SW480 (cell line): ENCODE results near the gene YBX1.
A peak's percentile ranks its signal among the peaks of the same experiment; 100 is the strongest.

Experiments used
- DNase-seq: peaks from one replicate; pipeline ENCODE4 v3.0.0-alpha.2; 2016; ENCODE audit warnings: low spot score

The YBX1 gene

GRCh38 chr1:42735477-42736105 is 53.4 kb downstream of the YBX1 start:
- DNase-seq, result no peak

GRCh38 chr1:42736152-42736551 is 53.9 kb downstream of the YBX1 start:
- no peak for DNase-seq

DNA sequence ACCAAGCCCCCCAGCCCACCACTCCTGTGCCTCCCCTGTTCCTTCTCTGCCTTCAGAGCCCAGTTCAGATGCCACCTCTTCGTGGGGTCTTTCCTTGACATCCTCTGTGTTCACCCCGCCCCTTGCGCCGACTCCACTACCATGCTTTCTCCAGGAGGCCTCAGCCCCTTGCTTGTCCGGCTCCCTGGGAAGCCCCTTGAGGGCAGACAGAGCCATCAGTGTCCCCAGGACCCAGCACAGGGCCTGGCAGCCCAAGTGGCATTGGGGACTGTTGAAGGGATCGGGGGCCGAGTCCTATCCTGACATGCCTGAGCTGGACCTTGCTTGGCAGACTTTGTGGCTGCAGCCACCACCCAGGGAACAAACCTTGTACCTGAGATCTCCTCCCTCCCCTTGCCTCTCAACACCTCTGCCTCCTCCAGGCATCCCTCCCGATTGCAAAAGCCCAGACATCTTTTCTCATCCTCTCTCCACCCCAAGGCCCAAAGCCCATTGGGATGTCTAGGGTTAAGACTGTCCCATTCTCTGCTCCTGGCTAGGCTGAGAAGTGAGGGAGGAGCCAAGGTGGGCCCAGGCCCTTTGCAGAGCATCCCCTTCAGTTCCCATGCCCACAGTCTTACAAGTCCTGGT is 54.5 kb downstream of the YBX1 start:
- DNase-seq, result no peak

DNA sequence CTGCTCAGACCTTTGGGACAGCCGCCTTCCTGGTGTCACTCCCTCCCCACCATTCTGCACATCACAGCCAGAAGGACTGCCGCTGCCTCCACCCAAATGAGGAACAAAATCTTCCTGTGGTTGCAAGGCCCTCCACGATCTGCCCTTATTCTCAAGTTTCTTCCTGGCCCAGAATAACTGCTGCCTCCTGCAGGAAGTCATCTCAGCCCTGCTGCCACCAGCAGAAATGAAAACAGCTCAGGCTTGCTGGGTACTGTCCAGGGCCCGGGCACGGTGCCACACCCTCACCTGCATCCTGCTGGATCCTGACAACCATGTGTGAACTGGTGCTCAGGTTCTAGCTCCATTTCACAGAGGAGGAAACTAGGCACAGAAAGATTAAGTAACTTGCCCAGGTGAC is 55.0 kb downstream of the YBX1 start:
- DNase-seq, result no peak

DNA sequence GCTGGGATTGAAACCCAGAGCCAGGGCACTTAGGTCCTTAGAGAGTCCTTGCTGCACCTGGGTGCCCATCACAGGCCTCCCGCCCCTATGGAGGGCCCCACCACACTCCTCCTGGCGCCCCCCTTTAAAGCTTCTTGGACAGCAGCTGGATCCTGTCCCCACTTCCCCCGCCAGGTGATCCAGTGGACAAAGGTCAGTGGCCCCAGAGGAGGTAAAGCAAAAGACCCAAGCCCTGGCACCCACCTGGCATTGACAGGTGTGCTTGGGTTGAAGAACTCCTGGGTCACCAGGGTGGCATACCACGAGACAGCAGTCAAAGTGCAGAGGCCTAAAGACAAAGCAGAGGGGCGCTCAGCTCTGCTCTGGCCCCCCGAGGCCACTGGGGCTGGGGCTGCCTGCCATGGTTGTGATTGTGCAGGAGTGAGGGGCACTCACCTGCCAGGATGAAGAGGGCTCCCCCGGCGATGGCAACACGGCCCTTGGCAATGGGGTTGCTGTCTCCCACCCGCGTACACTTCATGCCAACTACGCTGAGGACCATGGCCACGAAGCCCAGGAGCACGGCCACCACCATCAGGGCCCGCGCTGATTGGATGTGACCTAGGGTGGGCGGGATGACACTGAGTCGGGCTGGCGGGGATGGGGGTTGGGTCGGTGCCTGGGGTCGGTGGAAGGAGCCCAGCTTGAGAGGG is 55.9 kb downstream of the YBX1 start:
- DNase-seq, result no peak

- DNase-seq, result no peak
Observed at GRCh38 chr1:42738678-42739226, 56.5 kb downstream of the YBX1 start.

DNA sequence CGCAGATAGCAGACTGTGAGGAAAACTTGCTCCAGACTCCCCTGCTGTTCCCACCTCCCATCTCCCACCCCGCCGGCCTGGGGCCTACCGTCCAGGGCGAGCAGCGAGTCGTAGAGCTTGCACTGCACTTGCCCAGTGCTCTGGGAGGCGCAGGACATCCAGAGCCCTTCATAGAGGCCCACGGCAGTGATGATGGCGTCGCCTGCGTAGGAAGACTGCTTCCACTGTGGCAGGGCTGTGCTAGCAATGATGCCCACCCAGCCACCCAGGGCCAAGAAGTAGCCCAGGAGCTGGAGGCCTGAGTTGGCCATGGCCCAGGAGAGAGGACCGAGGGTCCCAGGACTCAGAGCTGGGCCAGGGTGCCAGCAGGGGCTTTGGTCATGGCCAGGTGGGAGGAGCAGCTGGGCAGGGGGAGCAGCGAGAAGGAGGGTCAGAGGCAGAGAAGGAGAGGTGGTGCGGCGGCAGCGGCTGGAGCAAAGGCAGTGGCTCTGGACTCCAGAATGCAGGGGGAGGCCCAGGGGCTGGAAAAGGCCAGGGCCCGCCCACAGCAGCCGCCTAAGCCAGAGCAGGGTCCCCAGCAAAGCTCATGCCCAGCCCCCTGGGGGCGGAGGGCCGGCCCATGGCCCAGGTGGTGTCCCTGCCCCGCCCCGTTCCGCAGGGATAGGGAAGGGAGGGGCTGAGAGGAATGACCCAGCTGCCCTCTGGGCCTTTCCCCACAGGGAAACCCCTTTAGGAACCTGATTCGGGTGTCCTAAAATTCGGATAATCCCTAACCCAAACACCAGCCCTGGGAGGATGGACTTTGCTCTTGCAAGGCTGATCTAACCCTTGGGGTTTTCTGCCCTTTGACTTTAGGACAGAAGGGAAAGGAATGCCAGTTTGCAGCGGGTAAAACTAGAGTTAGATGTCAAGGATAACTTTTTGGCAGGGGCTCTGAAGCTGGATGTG is 57.8 kb downstream of the YBX1 start, which contains the start of gene CLDN19:
TSS of gene CLDN19 (minus strand) at position 484 of the 948 bp plus-strand sequence. CDS start at position 311, 173 bp downstream.
- no peak for DNase-seq

DNA sequence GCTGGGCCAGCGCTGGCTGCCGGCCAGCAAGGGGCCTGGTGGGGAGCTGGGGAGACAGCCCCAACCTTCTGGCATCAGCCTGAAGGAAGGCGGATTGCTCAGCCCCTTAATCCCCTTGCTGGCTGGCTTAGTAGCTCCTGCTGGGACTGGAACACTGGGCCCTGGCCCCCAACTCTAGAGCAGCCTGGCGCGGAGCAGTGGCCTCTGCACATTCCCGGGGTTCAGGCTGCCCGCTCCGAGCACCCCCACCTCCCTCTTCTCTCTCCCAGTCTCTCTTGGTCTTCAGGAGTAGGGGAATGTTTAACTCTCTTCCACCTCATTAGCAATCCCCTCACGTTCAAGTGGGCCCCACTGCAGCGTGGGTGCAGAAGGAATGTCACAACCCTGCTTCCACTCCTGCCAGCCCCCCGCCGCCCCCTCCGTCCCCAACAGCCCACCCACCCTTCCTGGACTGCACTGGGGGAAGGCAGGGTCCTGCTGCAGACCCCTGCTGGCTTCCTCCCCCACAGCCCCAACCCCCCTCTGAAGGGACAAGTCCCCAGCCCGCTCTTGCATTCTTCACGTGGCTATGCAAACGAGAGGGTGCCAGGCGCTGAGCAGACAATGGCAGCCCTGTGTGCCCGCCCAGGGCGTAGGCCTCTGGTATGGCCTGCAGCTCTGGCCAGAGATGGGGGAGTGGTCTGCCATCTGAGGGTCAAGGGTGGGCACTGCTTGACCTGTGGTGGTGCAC is 58.8 kb downstream of the YBX1 start:
- no peak for DNase-seq

DNA sequence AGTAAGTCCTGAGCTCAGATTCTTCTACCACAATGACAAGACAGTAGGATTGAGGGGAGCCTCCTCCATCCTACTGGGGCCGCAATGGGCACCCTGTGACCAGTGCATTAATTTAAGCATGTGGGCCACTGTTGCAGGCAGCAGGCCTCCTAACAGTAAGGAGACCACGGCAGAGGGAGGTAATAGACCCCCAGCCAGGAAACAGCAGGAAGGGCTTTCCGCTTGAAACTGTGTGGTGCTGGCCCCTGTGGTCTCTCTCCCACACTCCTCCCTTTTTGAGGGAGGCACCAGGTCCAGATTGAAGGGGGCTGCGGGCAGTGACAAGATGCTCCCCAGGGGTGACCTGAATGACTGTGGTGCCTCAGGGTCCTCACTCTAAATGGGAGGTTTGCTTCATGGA is 59.5 kb downstream of the YBX1 start:
- DNase-seq, result no peak

DNA sequence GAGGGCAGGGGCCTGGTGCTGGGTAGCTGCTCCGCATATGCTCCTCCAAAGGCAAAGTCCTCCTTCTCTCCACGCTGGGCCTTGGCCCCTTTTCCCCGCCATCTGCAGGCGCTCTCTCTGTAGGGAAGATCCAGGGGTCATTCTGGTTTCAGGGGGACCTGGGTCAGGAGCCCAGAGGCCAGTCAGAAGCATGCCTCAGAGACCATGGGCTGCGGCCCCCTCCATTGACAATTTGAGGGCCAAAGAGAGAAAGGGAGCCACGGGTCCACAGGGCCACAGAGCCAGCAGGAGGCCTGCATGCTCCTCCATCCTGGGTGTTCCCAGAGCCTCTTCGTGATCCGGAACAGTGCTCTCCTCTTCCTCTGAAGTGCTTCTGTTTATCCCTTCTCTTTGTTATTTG is 59.9 kb downstream of the YBX1 start:
- no peak for DNase-seq

DNA sequence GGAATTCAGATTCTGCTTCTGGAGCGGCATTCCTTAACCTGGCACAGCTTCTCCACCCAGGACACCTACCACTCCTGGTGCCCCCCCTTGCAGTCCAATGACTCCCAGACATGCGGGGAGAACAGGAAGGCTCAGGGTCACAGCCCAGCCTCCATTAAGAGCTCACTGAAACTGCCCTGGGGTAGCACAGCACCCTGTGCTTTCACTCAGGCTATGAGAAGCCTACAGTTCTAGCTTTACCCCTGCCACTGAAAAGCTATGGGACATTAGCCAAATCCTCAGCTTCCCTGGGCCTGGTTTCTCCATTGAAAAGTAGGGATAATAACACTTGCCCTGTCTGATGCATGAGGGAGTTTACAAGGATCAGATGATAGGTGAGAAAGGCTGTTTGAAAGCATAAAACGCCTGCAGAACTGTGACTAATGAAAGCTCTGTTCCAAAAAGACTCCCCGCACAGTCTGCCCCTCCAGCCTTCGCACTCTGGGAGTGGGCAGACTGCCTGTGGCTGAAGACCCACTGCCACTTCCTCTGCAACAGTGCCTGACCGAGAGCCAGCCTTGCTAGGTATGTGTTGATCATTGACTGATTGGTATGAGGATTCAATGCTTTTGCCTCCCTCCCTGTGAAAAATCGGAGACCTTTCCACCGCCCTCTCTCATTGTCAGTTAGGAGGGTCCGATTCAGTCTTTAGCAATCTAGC is 60.5 kb downstream of the YBX1 start:
- DNase-seq, result no peak

DNA sequence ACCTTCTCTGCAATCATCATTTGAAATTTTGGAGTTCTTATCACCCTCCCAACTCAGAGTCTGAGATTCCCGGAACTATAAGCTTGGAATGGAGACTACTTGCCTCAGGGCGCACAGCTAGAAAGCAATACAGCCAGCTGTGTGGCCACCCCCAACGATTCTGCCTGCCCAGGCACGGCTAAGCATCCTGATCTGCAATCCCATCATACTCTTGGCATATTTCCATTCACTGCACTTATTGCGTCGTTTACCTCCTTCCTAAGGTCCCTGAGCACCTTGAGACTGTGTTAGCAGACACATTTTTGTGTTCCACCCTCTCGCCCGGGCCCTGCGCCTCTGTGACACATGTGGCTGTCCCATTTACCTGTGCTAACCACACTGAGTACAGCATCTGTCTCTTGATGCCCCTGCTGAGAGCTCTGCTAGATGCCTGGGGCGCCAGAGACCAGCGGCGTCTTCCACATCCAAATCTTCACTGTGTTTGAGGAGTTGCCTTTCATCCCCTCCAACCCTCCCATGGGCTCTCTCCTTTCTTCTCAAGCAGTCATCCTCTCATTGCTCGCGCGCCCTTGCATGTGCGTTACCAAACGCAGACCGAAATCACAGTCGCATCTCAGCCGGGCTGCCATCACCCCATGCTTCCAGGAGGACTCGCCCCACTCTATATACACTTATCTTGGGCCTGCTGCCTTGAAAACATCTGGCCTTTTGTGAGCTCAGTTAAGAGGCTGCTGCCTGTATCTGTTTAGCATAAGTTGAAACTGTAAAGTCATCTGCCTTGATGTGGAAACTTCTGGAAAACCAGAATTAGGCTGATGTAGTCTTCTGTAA is 61.3 kb downstream of the YBX1 start:
- no peak for DNase-seq

DNA sequence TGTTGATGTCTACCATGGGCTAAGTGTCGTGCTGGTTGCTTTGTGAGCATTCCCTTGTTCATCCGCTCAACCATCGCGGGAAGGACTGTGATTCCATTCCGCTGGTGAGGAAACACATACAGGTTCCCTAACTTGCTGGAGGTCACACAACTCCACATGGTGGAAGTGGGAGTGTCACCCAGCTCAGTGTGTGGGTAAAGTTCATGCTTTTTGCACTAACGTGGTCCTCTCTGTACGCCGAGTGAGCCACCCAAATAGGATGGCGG is 61.9 kb downstream of the YBX1 start:
- no peak for DNase-seq

- no peak for DNase-seq
Observed at GRCh38 chr1:42745851-42746250, 63.6 kb downstream of the YBX1 start.

DNA sequence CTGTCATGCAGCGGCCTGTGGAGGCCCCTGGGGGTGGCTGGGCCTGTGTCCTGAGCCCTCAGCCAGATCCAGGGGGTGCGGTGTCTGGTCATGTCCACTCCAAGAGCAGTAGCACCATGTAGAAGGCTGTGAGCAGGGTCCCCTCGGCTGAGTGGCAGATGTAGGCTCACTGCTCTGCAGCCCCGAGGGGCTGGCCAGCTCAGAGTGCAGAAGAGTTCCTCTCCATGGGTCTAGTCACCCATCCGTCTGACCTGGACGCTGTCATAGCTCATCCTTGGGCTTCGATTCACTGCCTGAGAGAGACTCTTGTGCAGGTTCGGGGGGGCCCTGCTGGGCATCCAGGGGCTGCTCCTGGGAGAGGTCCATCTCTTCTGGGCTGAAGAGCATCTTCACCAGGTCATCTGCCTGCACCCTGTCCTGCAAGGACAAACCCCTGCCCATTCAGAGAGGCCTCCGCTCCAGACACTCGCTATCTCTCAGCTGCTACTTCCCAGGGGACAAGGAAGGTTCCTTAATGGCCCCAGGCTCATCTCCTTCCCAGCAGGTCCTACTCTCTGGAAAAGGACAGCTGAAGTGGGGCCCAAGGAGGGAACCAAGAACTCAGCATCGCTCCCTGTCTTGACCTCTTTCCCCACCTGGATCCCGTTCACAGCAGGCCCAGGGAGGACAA is 64.4 kb downstream of the YBX1 start:
- no peak for DNase-seq

- DNase-seq, result no peak
Observed at GRCh38 chr1:42747125-42747524, 64.9 kb downstream of the YBX1 start.

GRCh38 chr1:42748021-42748420 is 65.8 kb downstream of the YBX1 start:
- DNase-seq, result no peak

DNA sequence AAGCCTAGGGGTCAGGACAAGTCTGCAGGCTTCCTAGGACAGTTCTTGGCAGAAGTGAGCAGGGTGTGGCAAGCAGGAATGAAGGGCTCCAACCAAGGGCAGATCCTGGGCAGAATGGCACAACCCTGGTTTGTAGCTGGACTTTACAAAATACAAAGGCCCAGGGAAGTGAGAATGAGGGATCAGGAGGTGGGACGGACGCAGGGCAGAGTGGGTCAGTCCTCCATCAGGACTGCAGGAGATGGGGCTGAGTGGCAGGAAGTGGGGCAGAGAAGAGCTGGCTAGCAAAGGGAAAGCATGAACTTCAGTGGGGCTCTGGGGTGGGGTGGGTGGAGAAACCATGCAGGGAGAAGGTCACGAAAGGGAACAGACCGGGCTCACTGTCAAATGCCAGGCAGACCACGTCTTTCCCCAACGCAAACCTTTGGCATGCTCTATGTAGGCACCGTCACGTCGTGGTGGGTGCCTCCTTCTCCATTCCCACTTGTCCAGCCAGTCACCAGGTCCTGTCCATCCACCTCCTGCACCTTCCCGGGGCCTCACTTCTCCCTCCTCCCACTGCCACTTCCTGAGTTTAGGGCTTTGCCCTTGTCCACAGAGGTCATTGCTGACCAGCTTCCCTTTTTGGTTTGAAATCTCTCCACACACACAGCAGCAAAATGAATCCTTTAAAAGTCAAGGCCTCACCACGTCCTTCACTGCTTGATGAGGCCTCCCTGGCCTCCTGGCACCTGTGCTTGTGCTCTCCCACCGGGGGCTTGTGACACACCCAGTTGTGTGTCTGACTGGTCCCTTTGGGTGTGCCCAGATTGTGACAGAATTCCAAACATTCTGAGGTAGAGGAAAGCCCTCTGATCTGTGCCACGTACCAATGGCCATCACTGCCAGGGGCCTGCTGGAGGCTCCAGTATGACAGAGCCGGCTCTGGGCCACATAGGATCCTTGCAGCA is 66.5 kb downstream of the YBX1 start:
- DNase-seq, result peak; percentile 60
